ENCODE results near the gene CLPSL2.

The CLPSL2 gene

GRCh38 chr6:35745509-35745908, 30.9 kb upstream of the CLPSL2 start:
- CTCF ChIA-PET = no interaction called here
- TF ChIP-seq, protein P1, sequence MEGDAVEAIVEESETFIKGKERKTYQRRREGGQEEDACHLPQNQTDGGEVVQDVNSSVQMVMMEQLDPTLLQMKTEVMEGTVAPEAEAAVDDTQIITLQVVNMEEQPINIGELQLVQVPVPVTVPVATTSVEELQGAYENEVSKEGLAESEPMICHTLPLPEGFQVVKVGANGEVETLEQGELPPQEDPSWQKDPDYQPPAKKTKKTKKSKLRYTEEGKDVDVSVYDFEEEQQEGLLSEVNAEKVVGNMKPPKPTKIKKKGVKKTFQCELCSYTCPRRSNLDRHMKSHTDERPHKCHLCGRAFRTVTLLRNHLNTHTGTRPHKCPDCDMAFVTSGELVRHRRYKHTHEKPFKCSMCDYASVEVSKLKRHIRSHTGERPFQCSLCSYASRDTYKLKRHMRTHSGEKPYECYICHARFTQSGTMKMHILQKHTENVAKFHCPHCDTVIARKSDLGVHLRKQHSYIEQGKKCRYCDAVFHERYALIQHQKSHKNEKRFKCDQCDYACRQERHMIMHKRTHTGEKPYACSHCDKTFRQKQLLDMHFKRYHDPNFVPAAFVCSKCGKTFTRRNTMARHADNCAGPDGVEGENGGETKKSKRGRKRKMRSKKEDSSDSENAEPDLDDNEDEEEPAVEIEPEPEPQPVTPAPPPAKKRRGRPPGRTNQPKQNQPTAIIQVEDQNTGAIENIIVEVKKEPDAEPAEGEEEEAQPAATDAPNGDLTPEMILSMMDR (IDR thresholded peaks at IDR 0.05; ENCODE audit: insufficient read depth, low read length, missing control alignments) = no peak
- POLR2A ChIA-PET = no interaction called here
- no peak for DNase-seq (ENCODE audit: low read depth, low spot score)
- H3K4me3 ChIP-seq (ENCODE audit: low read depth, low read length) = no peak overlapping the region

DNA sequence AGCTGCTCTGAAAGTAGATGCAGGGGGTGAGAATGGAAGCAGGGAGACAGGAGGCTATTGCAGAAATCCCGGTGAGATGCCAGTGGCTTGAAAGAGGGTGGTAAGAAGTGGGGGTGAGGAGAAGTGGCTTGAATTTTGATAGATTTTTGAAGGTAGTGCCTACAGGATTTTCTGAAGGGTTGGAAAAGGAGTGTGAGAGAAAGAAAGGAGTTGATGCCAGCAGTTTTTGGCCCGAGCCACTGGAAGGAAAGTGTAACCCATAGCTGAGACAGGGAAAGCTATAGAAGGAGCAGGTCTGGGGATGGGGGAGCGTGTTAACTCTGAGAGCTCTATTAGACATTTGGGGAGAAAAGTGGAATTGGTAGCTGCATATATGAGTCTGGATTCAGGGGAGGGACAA, 29.9 kb upstream of the CLPSL2 start:
- CTCF ChIA-PET = interaction anchor here (10.2 kb wide), 1 partner anchor 9 kb away, joined by 88 read pairs; the partner anchor contains the start of gene ARMC12
- H3K4me3 ChIP-seq (ENCODE audit: low read depth, low read length) = no peak overlapping the region
- POLR2A ChIA-PET = no interaction called here
- TF ChIP-seq, protein P1 (IDR thresholded peaks at IDR 0.05; ENCODE audit: insufficient read depth, low read length, missing control alignments) = no peak
- DNase-seq (ENCODE audit: low read depth, low spot score) = no peak

- DNase-seq (ENCODE audit: low read depth, low spot score) = no peak
- H3K4me3 ChIP-seq (ENCODE audit: low read depth, low read length) = no peak overlapping the region
- TF ChIP-seq, protein P1 (IDR thresholded peaks at IDR 0.05; ENCODE audit: insufficient read depth, low read length, missing control alignments) = no peak
- ChIA-PET POLR2A (no interaction called here), CTCF (interaction anchor here (10.2 kb wide), 1 partner anchor 10 kb away, joined by 88 read pairs; the partner anchor contains the start of gene ARMC12)
Observed at GRCh38 chr6:35747877-35748276, 28.5 kb upstream of the CLPSL2 start.

DNA sequence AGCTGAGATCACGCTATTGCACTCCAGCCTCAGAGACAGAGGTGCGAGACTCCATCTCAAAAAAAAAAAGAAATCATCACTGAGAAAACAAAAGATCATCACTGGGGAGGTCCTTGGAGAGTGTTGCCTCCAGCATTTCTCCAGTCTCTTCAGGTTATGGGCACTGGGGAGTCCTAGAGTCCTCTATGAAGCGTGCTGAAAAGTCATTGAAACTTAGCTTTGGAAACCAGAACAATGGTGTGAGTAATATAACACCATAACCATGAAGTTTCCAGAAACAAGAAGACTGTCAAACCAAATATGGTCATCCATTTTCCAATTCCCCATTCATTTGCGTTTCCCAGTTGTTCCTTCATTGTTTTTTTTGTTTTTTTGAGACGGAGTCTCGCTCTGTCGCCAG, 25.8 kb upstream of the CLPSL2 start:
- DNase-seq (ENCODE audit: low read depth, low spot score) = no peak
- CTCF ChIA-PET = interaction anchor here (1.1 to 10.2 kb wide), 2 partner anchors 13 to 167 kb away, joined by 4 to 88 read pairs; partner anchors contain the start of gene ARMC12
- H3K4me3 ChIP-seq (ENCODE audit: low read depth, low read length) = no peak overlapping the region
- TF ChIP-seq, protein P1 (IDR thresholded peaks at IDR 0.05; ENCODE audit: insufficient read depth, low read length, missing control alignments) = no peak
- POLR2A ChIA-PET = no interaction called here

DNA sequence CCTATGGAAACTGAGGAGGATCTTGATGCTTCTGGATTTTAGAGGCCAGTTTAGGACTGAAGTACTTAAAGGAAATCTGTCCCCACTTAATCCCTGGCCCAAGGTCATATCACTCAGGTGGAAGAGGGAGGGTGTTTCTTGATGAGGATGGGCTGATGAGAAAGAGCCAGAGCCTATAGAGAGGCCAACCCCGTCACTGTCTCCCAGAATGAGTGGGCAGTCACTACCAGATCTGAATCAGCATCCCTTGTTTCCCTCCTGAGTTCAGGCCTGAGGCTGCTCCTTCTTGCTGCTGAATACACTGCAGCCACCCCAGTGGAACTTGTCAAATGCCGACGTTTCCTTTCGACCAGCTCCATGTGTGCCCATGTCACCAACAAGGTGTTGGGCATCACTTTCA, 24.8 kb upstream of the CLPSL2 start:
- ChIA-PET CTCF (interaction anchor here (1.0 to 10.2 kb wide), 2 partner anchors 14 to 18 kb away, joined by 3 to 88 read pairs; partner anchors contain the start of gene ARMC12), POLR2A (no interaction called here)
- DNase-seq (ENCODE audit: low read depth, low spot score) = no peak
- TF ChIP-seq, protein P1 (IDR thresholded peaks at IDR 0.05; ENCODE audit: insufficient read depth, low read length, missing control alignments) = no peak
- H3K4me3 ChIP-seq (ENCODE audit: low read depth, low read length) = no peak overlapping the region

GRCh38 chr6:35752330-35752729, 24.1 kb upstream of the CLPSL2 start:
- ChIA-PET CTCF (interaction anchor here (1.0 to 10.2 kb wide), 2 partner anchors 15 to 18 kb away, joined by 3 to 88 read pairs; partner anchors contain the start of gene ARMC12), POLR2A (no interaction called here)
- TF ChIP-seq, protein P1 (IDR thresholded peaks at IDR 0.05; ENCODE audit: insufficient read depth, low read length, missing control alignments) = no peak
- H3K4me3 ChIP-seq (ENCODE audit: low read depth, low read length) = no peak overlapping the region
- no peak for DNase-seq (ENCODE audit: low read depth, low spot score)

All from AG04449 (cell line).